ENCODE data around the gene FAM169A. TPM values are rescaled to one million over a fixed set of nuclear protein-coding genes. Genes with fewer than 3 reads are reported as not detected.

The FAM169A gene
- total and polyA plus RNA-seq, 2 of the 4 experiments (the other 2 are of a cell fraction): under 0.01 TPM; not detected in 1

GRCh38 chr5:74801941-74802340 is 64.2 kb downstream of the FAM169A start:
- Histone ChIP-seq H3K4me1 (ENCODE audit: control insufficient read depth, insufficient read depth, low read length) (no peaks in the 10 kb centered on the region), H3K23ac (ENCODE audit: low read depth, low read length) (no peak overlapping the region), H2AFZ (replicated peaks; ENCODE audit: low read length, poor library complexity) (no peak overlapping the region), H3K4me3 (ENCODE audit: insufficient read depth, low read depth, low read length) (no peak overlapping the region), H2AK5ac (ENCODE audit: low read depth, low read length) (no peak overlapping the region), H4K91ac (ENCODE audit: insufficient read depth, low read depth, low read length) (no peak overlapping the region), H2AK9ac (replicated peaks; ENCODE audit: low read depth, low read length, poor library complexity) (no peak overlapping the region), H3K9me1 (ENCODE audit: insufficient read depth, low read length) (no peaks in the 10 kb centered on the region; the same call in 1 of the 2 replicates), H2BK15ac (ENCODE audit: low read depth, low read length) (no peak overlapping the region), H2BK20ac (ENCODE audit: low read depth, low read length) (no peak overlapping the region), H3K9ac (ENCODE audit: low read depth, low read length) (no peak overlapping the region), H2BK120ac (ENCODE audit: low read depth, low read length) (no peak overlapping the region), H3K18ac (ENCODE audit: low read depth, low read length) (no peak overlapping the region), H3K27me3 (ENCODE audit: control insufficient read depth, insufficient read depth, low read length) (no peaks in the 10 kb centered on the region; the same call in 1 of the 2 replicates), H4K5ac (ENCODE audit: low read depth, low read length) (no peak overlapping the region), H3K14ac (replicated peaks; ENCODE audit: low read depth, low read length) (no peak overlapping the region), H3K4ac (ENCODE audit: low read depth, low read length) (no peak overlapping the region), H3K56ac (ENCODE audit: extremely low read depth, insufficient read depth, low read length) (no peak overlapping the region), H4K20me1 (ENCODE audit: insufficient read depth, low read length) (no peaks in the 10 kb centered on the region), H3K36me3 (ENCODE audit: control insufficient read depth, insufficient read depth, low read length) (no peaks in the 10 kb centered on the region), H2BK5ac (ENCODE audit: low read depth, low read length, poor library complexity, severe bottlenecking) (no peak overlapping the region), H3K79me1 (ENCODE audit: low read depth in 1 of 2, low read length in 2 of 2) (no peaks in the 10 kb centered on the region), H3K9me3 (ENCODE audit: control insufficient read depth, insufficient read depth, low read length) (no peaks in the 10 kb centered on the region), H4K8ac (ENCODE audit: low read depth in 2 of 2, low read length in 2 of 2) (no peak overlapping the region), H3K27ac (ENCODE audit: insufficient read depth, low read length) (no peak overlapping the region), H3K4me2 (ENCODE audit: low read depth, low read length) (no peak overlapping the region)
- DNase-seq: peak; percentile 33
- dilution Hi-C loops (cut with HindIII; ENCODE audit: low sequenced_read_pairs, unreplicated experiment): no loop called here
- in situ Hi-C loops (cut with MboI; ENCODE audit: low sequenced_read_pairs): no loop called here
- intact Hi-C loops (cut with micrococcal nuclease): no loop called here
- no TSS peak for BruUV-seq (replicated peaks)
- no peak for ATAC-seq (ENCODE audit: low read depth)
- WGBS, 2 experiments (ENCODE audit: extremely low coverage in 2 of 2, insufficient read length in 1 of 2): 0% methylated on average over 1 of the region's 1 CpG; no CpG with 5 or more reads in 1 of the 2 experiments
- CTCF ChIA-PET: no interaction called here
- no peak for TF ChIP-seq CEBPB (IDR thresholded peaks at IDR 0.05; ENCODE audit: low read depth, low read length)
- no peak for TF ChIP-seq RFX5 (IDR thresholded peaks at IDR 0.05; ENCODE audit: low read depth, low read length)
- no peak for TF ChIP-seq BHLHE40 (IDR thresholded peaks at IDR 0.05; ENCODE audit: low read depth, low read length)
- POLR2A ChIA-PET (ENCODE audit: unreplicated experiment): no interaction called here
